Erythroblast (primary cell): Measurements from ENCODE around the gene TBC1D10B.

Experiments used
- GATA1 ChIP-seq: IDR thresholded peaks from 2 replicates; pipeline ENCODE4 v1.6.1; 2011; ENCODE audit warnings: low read depth, mild to moderate bottlenecking, control low read depth, low read length, moderate library complexity
- POLR2A ChIP-seq: IDR thresholded peaks from 2 replicates; pipeline ENCODE4 v1.6.1; 2011; ENCODE audit warnings: mild to moderate bottlenecking, low read length

DNA sequence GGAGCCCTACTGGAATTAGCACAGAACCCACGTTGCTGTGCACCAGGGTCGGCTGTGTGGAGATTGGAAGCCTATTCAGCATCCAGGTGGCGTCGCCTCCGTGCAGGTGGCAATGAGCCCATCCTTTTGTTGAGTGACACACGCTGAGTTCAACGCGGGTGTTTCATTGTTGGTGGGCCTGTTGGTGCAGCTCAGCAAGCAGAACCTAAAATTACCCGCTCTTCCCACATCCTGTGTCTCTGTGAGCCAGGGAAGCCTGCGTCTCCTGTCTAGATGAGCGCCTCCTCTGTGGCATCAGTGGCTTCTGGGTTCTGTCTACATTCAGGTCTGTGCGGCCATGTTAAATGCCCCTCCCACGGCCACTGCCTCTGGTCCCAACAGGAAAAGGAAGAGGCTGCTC, 29.7 kb downstream of the TBC1D10B start:
- TF ChIP-seq POLR2A (no peak), GATA1 (no peak)
